ENCODE results near the gene NCOA7.

- no peak for TF ChIP-seq CTCF (IDR thresholded peaks at IDR 0.05 in 2 of 3, conservative IDR thresholded peaks at IDR 0.05 in 1 of 3; ENCODE audit: borderline replicate concordance in 1 of 3, insufficient read depth in 1 of 3, low read depth in 2 of 3, low read length in 2 of 3)
- no peak for TF ChIP-seq POLR2AphosphoS5 (IDR thresholded peaks at IDR 0.05; ENCODE audit: low read depth, low read length)
- TF ChIP-seq YY1 (IDR thresholded peaks at IDR 0.05; ENCODE audit: extremely low read depth, insufficient replicate concordance, low read depth, low read length), result no peak
- TF ChIP-seq CEBPB (IDR thresholded peaks at IDR 0.05; ENCODE audit: low read depth), result no peak
- no peak for TF ChIP-seq POLR2A (IDR thresholded peaks at IDR 0.05; ENCODE audit: borderline replicate concordance, extremely low read depth, insufficient read depth, insufficient read length)
- no peak for TF ChIP-seq EZH2 (IDR thresholded peaks at IDR 0.05)
- TF ChIP-seq REST (IDR thresholded peaks at IDR 0.05; ENCODE audit: low read depth), result no peak
- TF ChIP-seq EZH2phosphoT487 (IDR thresholded peaks at IDR 0.05; ENCODE audit: borderline replicate concordance), result no peak
- TF ChIP-seq ZFX (IDR thresholded peaks at IDR 0.05), result no peak
- no peak for TF ChIP-seq SP1 (IDR thresholded peaks at IDR 0.05; ENCODE audit: low read depth)
Observed at GRCh38 chr6:125753937-125754259, 36.9 kb upstream of the NCOA7 start.
